ENCODE measurements around the gene SVBP. TPM values are rescaled to one million over a fixed set of nuclear protein-coding genes. Genes with fewer than 3 reads are reported as not detected.

Gene SVBP
- polyA plus RNA-seq, 4 donors: 61.8 to 80.4 (median 71.0) TPM

GRCh38 chr1:42806593-42806992 is 10.6 kb downstream of the SVBP start:
- DNase-seq (ENCODE audit: low read depth in 4 of 4, low spot score in 3 of 4): no peak

DNA sequence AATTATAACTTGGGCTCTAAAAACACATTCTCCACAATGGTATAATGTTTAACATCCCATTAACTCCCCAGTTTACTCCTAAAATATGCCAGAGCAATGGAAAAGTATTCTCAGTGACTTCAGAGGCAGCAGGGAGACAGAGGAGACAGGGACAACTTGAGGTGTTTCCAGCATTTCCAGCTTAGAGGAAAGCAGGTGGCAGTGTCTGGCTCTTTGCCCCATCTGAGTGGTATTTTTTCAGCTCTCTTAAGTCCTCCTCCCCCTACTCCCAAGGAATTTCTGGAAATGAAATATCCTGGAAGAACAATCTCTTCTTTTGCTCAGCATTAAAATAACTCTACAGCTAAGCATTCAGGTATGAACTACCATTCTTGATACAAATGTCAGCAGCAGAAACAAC is 11.0 kb downstream of the SVBP start:
- DNase-seq (ENCODE audit: low read depth in 4 of 4, low spot score in 3 of 4): no peak

- DNase-seq (ENCODE audit: low read depth in 4 of 4, low spot score in 3 of 4): no peak
Measured at GRCh38 chr1:42801832-42802473, 15.2 kb downstream of the SVBP start.

DNA sequence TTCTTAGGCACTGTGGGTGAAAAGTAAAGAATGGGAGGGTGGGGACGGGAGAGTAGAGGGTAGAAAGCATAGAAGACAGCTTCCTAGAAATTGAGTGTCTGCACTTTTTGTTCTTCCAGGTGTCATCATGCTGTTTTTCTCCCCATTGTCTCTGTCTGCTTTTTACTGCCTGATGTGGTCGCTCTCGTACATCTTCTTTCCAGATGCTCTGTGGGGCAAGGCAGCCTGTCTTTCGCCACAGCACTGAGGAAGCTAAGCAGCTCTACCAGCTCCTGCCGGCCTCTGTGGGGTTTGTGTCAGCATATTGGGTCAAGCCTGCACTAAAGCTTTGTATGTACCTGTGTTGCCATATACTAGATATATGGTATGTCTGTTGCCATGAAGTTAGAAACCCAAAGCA is 19.2 kb downstream of the SVBP start:
- no peak for DNase-seq (ENCODE audit: low read depth in 4 of 4, low spot score in 3 of 4)

DNA sequence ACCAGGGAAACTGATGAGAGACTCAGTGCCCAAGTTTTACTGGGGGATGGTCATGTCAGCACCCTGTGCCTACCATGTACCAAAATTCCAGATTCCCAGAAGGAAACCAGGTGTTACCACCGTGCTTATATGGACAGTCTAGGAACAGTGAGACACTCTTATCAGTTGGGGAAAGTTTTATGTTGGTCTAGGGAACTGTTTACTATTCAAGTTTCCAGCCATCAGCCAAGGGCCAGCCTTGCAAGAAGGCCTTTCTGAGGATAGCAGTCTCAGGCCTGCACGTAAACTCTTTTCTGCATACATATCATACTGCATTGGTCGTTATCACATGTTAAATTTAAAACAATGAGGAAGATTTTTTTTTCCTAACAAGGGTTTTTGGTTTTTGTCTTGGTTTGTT is 19.8 kb downstream of the SVBP start:
- no peak for DNase-seq (ENCODE audit: low read depth in 4 of 4, low spot score in 3 of 4)

DNA sequence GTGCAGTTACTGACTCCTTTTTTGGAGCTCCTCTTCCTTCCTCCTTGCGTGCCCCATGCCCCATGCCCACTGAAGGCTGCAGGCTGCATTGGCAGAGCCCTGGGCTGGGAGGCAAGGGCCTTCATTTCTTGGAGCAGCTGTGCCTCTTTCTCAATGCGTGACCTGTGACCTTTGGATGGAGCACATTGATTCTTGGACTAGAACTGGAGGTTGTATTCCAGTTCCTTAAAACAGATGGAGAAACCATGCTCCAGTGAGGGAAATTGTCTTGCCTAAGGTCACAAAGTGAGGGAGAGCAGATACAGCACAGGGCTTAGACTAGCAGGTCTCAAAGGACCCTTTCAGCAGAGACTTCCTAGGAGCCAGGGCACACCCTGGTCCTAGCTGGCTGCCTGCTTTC is 23.4 kb downstream of the SVBP start:
- DNase-seq (ENCODE audit: low read depth in 4 of 4, low spot score in 3 of 4): no peak

DNA sequence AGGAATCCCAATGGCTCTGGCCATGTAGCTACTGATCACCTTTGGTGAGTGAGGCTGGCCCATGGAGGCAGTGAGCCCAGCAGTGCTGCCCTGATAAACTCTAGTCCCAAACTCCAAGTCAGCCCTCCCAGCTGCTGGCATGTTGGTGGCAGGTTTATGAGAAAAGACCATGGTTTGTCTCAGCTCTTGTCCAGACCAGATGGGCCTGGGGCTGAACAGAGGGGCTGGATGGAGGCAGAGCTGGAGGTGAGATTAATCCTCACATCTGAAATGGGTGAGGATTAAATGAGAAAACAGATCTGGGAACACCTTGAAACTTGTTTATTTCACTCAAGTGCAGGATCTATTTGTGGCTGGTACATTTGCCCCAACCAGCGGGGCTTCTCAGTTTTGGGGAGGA is 29.2 kb downstream of the SVBP start:
- no peak for DNase-seq (ENCODE audit: low read depth in 4 of 4, low spot score in 3 of 4)

GRCh38 chr1:42786097-42786496 is 31.1 kb downstream of the SVBP start:
- no peak for DNase-seq (ENCODE audit: low read depth in 4 of 4, low spot score in 3 of 4)

DNA sequence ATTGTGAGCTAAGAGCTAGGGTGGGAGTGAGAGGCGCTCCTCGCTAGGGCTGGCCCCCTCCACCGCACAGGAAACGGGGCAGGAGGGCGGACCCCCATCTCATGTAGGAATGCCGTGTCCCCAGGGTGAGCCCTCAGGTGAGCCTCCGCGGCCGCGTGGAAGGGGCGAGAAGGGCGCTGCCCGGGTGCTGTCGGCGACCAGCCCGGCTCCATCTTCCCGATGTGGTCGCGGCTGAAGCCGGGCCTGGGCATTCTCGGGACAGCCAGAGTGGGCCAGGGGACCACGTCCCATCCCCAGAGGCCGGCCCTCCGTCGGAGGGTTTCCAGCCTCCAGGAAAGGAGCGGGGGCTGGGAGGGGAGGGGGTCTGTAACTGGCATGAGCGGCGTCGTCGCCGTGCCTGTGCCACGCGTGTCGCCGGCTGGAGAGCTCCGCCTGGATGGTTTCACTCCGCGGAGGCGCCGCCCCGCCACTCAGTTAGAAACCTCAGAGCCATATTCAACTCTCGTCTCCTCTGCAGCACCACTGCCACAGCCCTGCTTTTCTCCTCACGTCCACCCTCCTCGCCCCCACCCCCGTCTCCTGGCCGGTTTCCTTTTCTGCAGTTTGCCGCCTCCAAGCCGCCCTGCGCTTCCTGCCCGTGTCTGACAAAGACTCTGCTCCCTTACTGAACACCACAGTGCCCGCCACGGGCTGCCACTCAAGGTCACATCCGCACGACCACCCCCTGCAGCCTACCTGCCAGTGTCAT is 32.1 kb downstream of the SVBP start, which contains the start of gene TMEM269:
TMEM269 (plus strand) TSS at position 46 of the 748 bp plus-strand sequence. CDS start 4,903 bp downstream, outside the sequence.
- DNase-seq (ENCODE audit: low read depth in 4 of 4, low spot score in 3 of 4): no peak

- DNase-seq (ENCODE audit: low read depth in 4 of 4, low spot score in 3 of 4): no peak
Measured at GRCh38 chr1:42784547-42784945, 32.7 kb downstream of the SVBP start.

- DNase-seq (ENCODE audit: low read depth in 4 of 4, low spot score in 3 of 4): no peak
Measured at GRCh38 chr1:42783092-42783491, 34.1 kb downstream of the SVBP start.

- DNase-seq (ENCODE audit: low read depth in 4 of 4, low spot score in 3 of 4): no peak
Measured at GRCh38 chr1:42780176-42780575, 37.0 kb downstream of the SVBP start.

GRCh38 chr1:42779725-42780124 is 37.5 kb downstream of the SVBP start:
- no peak for DNase-seq (ENCODE audit: low read depth in 4 of 4, low spot score in 3 of 4)

DNA sequence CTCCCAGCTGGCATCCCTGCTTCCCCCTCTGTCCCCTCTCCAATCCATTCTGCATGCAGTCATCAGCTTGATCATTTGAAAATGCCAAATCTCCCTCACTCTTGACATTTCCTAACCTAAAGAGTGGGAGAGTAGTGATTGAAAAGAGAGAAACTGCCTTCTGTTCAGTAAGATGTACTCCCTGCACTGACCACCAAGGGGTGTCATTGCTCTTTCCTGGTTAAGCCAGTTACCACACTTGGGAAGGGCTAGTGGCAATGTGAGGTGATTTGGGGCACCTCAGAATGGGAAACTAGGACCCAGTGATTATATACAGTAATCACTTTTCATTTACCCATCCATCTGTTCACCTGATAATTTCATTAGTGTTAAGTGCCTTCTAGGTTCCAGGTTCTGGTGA is 39.3 kb downstream of the SVBP start:
- DNase-seq (ENCODE audit: low read depth in 4 of 4, low spot score in 3 of 4): no peak

DNA sequence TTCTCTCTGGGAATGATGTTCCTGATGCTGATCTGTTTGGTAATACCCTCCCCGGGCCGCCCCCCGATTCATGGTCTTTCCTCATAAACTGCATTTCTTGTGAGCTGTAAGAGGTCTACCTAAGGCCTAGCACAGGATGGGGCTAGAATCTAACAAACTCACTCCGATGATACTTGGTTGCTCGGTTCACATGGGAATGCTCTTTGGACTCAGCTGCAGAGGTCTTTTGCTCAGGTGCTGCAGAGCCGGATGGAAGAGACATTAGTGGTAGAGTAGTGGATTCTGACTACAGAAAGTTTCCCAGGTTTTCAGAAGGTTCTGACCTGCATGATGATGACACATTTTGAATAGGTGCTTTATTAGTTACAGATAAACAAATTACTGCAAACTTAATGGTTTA is 40.7 kb downstream of the SVBP start:
- DNase-seq (ENCODE audit: low read depth in 4 of 4, low spot score in 3 of 4): no peak

- DNase-seq (ENCODE audit: low read depth in 4 of 4, low spot score in 3 of 4): no peak
Measured at GRCh38 chr1:42774928-42775526, 42.2 kb downstream of the SVBP start.

- DNase-seq (ENCODE audit: low read depth in 4 of 4, low spot score in 3 of 4): no peak
Measured at GRCh38 chr1:42773420-42773819, 43.8 kb downstream of the SVBP start.

DNA sequence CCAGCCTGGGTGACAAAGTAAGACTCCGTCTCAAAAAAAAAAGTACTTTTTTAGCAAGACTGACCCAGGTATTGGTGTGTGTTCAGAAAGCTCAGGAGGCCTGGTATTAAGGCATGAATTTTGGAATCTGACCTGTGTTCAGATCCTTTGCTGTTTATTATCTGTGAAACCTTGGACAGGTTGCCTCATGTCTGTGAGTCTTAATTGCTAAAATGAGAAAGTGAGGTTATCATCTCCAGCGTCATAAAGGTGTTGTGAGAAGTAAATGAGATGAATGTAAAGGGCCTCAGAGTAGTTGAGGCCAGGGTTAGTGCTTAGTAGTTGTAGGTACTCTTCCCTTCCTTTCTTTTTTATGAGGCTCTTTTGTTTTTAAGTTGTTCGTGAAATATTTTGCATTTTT is 47.4 kb downstream of the SVBP start:
- no peak for DNase-seq (ENCODE audit: low read depth in 4 of 4, low spot score in 3 of 4)

- DNase-seq (ENCODE audit: low read depth in 4 of 4, low spot score in 3 of 4): no peak
Measured at GRCh38 chr1:42768172-42768571, 49.0 kb downstream of the SVBP start.

DNA sequence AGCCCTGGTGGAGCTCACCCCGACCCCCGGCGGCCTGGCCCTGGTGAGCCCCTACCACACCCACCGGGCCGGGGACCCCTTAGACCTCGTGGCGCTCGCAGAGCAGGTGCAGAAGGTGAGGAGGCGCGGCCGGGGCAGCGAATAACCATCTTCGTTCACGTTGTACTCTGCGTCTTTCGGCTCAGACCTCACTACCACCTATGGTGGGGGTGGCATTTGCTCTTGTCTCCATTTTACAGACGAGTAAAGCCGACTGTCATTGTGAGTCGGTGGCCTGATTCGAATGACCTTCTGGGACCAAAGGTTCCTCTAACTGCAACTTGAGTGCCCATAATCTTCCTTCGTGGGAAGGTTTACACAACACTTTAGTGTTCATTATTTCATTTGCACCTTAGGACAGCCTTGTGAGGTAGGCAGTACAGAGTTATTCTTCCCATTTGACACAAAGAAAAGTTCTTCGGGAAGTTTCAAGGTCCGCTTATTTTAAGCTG is 49.6 kb downstream of the SVBP start:
- no peak for DNase-seq (ENCODE audit: low read depth in 4 of 4, low spot score in 3 of 4)

- DNase-seq (ENCODE audit: low read depth in 4 of 4, low spot score in 3 of 4): peak; percentile 98 to 99 (median 98)
Measured at GRCh38 chr1:42766741-42767509, 50.3 kb downstream of the SVBP start, which contains the start of the genes C1orf50 and P3H1. C1orf50 (plus strand) TSS chr1:42767249; CDS start chr1:42767312, 63 bp downstream. P3H1 (minus strand) TSS chr1:42767028; CDS start chr1:42766971, 57 bp downstream.
